ENCODE measurements around the gene SKOR2. TPM values are rescaled to one million over a fixed set of nuclear protein-coding genes. Genes with fewer than 3 reads are reported as not detected.
A peak's percentile ranks its signal among the peaks of the same experiment; 100 is the strongest.

The SKOR2 gene
- total RNA-seq, 1 experiment from 2014 or later, result not detected

DNA sequence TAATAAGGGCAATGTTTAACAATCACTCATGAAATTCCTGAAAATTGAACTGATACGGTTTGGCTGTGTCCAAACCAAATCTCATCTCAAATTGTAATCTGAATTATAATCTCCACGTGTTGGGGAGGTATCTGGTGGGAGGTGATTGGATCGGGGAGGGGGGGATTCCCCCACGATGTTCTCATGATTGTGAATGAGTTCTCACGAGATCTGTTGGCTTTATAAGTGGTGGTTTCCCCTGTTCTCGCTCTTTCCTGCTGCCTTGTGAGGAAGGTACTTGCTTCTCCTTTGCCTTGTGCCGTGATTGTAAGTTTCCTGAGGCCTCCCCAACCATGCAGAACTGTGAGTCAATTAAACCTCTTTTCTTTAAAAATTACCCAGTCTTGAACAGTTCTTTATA lies 34.0 kb upstream of the SKOR2 start:
- H3K27ac ChIP-seq (ENCODE audit: low read depth, low read length, poor library complexity, severe bottlenecking), result no peak overlapping the region
- no TSS peak for BruUV-seq (replicated peaks)
- ChIA-PET POLR2A (ENCODE audit: low non-redundant PET) (no interaction called here), CTCF (no interaction called here)
- no peak for DNase-seq (ENCODE audit: low spot score)
- intact Hi-C loops (cut with micrococcal nuclease; ENCODE audit: unreplicated experiment), result loop anchor here (10.0 kb wide), 1 partner anchor 469 kb away; no protein-coding TSS in a partner anchor
- no peak for TF ChIP-seq EZH2 (IDR thresholded peaks at IDR 0.05; ENCODE audit: borderline replicate concordance, low read depth, low read length, poor library complexity, severe bottlenecking)
- TF ChIP-seq, protein P1, sequence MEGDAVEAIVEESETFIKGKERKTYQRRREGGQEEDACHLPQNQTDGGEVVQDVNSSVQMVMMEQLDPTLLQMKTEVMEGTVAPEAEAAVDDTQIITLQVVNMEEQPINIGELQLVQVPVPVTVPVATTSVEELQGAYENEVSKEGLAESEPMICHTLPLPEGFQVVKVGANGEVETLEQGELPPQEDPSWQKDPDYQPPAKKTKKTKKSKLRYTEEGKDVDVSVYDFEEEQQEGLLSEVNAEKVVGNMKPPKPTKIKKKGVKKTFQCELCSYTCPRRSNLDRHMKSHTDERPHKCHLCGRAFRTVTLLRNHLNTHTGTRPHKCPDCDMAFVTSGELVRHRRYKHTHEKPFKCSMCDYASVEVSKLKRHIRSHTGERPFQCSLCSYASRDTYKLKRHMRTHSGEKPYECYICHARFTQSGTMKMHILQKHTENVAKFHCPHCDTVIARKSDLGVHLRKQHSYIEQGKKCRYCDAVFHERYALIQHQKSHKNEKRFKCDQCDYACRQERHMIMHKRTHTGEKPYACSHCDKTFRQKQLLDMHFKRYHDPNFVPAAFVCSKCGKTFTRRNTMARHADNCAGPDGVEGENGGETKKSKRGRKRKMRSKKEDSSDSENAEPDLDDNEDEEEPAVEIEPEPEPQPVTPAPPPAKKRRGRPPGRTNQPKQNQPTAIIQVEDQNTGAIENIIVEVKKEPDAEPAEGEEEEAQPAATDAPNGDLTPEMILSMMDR (conservative IDR thresholded peaks at IDR 0.05; ENCODE audit: low read depth, low read length), result no peak
- peaks cover 31% of the 10 kb centered on the region for H3K27me3 ChIP-seq (replicated peaks; ENCODE audit: insufficient read depth, low read depth, low read length, poor library complexity)
- no peaks in the 10 kb centered on the region for H3K36me3 ChIP-seq (ENCODE audit: insufficient read depth, low read length, poor library complexity, severe bottlenecking)
- H3K4me3 ChIP-seq (ENCODE audit: low read depth, low read length, poor library complexity, severe bottlenecking), result no peak overlapping the region
- H3K4me1 ChIP-seq (ENCODE audit: insufficient read depth, low read length, poor library complexity, severe bottlenecking), result no peaks in the 10 kb centered on the region
- H3K9me3 ChIP-seq (ENCODE audit: low read depth, low read length, poor library complexity, severe bottlenecking), result no peaks in the 10 kb centered on the region

DNA sequence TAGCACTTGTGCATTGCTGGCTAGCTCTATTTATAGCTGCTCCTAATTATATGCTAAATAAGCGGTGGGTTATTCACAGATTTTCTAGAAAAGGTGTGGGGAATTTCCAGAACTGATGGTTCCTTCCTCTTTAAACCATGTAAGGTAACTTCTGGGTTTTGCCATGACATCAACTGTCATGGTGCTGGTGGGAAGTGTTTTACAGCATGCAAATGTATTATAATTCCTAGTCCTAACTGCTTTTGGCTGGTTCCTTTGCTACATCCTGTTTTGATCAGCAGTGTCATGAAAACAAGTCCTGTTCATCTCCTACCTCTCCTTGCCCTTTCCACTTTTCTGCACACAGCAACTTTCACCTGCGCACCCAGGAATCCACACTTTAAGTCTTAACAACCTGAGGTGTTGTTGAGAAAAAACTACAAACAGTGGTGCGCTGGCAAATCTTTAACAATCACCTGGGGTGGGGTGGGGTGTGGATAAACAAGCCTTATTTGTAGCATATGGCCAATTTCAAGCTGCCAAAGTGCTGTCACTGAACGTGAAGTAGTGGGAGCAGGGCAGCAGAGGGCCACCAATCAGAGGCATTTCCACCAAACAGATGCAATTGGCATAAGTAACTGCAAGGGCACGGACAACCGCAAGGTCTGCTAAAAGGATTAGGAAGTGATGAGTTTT lies 33.4 kb upstream of the SKOR2 start:
- no peak overlapping the region for H3K27ac ChIP-seq (ENCODE audit: low read depth, low read length, poor library complexity, severe bottlenecking)
- no peaks in the 10 kb centered on the region for H3K4me1 ChIP-seq (ENCODE audit: insufficient read depth, low read length, poor library complexity, severe bottlenecking)
- peaks cover 31% of the 10 kb centered on the region for H3K27me3 ChIP-seq (replicated peaks; ENCODE audit: insufficient read depth, low read depth, low read length, poor library complexity)
- intact Hi-C loops (cut with micrococcal nuclease; ENCODE audit: unreplicated experiment), result loop anchor here (10.0 kb wide), 1 partner anchor 470 kb away; no protein-coding TSS in a partner anchor
- TF ChIP-seq EZH2 (IDR thresholded peaks at IDR 0.05; ENCODE audit: borderline replicate concordance, low read depth, low read length, poor library complexity, severe bottlenecking), result no peak
- TF ChIP-seq, protein P1 (conservative IDR thresholded peaks at IDR 0.05; ENCODE audit: low read depth, low read length), result no peak
- DNase-seq (ENCODE audit: low spot score), result no peak
- BruUV-seq (replicated peaks), result no TSS peak
- H3K36me3 ChIP-seq (ENCODE audit: insufficient read depth, low read length, poor library complexity, severe bottlenecking), result no peaks in the 10 kb centered on the region
- H3K4me3 ChIP-seq (ENCODE audit: low read depth, low read length, poor library complexity, severe bottlenecking), result no peak overlapping the region
- POLR2A ChIA-PET (ENCODE audit: low non-redundant PET), result no interaction called here
- H3K9me3 ChIP-seq (ENCODE audit: low read depth, low read length, poor library complexity, severe bottlenecking), result no peaks in the 10 kb centered on the region
- CTCF ChIA-PET, result no interaction called here

DNA sequence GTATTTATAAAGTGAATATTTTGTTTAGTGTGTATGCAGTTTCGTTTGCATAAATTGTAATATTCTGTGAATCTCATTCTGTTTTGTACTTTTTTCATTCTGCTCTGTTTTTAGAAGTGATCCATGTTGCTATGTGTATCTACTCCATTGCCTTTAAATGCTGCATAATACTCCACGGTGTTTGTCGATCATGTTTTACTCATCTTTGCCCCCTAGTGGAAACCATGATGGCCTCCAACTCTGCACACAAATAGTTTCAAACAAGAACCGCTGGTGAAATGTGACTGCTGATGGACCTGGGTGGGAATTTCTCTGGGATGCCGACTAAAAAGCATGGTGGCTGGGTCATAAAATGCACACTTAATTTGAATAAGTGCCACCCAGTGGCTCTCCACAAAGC lies 32.0 kb upstream of the SKOR2 start:
- H3K27me3 ChIP-seq (replicated peaks; ENCODE audit: insufficient read depth, low read depth, low read length, poor library complexity), result peaks cover 33% of the 10 kb centered on the region
- no peak overlapping the region for H3K4me3 ChIP-seq (ENCODE audit: low read depth, low read length, poor library complexity, severe bottlenecking)
- no peak overlapping the region for H3K27ac ChIP-seq (ENCODE audit: low read depth, low read length, poor library complexity, severe bottlenecking)
- TF ChIP-seq, protein P1 (conservative IDR thresholded peaks at IDR 0.05; ENCODE audit: low read depth, low read length), result peak; percentile 70
- TF ChIP-seq EZH2 (IDR thresholded peaks at IDR 0.05; ENCODE audit: borderline replicate concordance, low read depth, low read length, poor library complexity, severe bottlenecking), result no peak
- intact Hi-C loops (cut with micrococcal nuclease; ENCODE audit: unreplicated experiment), result loop anchor here (2.0 to 10.0 kb wide), 2 partner anchors 183 to 471 kb away; no protein-coding TSS in a partner anchor
- CTCF ChIA-PET, result interaction anchor here (0.7 kb wide), 1 partner anchor 53 kb away, joined by 5 read pairs; no protein-coding TSS in a partner anchor
- H3K9me3 ChIP-seq (ENCODE audit: low read depth, low read length, poor library complexity, severe bottlenecking), result no peaks in the 10 kb centered on the region
- POLR2A ChIA-PET (ENCODE audit: low non-redundant PET), result no interaction called here
- peak; percentile 67 for DNase-seq (ENCODE audit: low spot score)
- H3K36me3 ChIP-seq (ENCODE audit: insufficient read depth, low read length, poor library complexity, severe bottlenecking), result no peaks in the 10 kb centered on the region
- no TSS peak for BruUV-seq (replicated peaks)
- no peaks in the 10 kb centered on the region for H3K4me1 ChIP-seq (ENCODE audit: insufficient read depth, low read length, poor library complexity, severe bottlenecking)
